ENCODE results near the gene CALU.

GRCh38 chr7:128692623-128693270, 46.4 kb upstream of the CALU start:
- no peak for TF ChIP-seq CTCF (conservative IDR thresholded peaks at IDR 0.05; ENCODE audit: low read depth in 2 of 2)
- no peak for TF ChIP-seq POLR2AphosphoS5 (IDR thresholded peaks at IDR 0.05; ENCODE audit: low read depth)
- TF ChIP-seq EZH2 (IDR thresholded peaks at IDR 0.05; ENCODE audit: low read depth, unreplicated experiment): no peak
- TF ChIP-seq ZNF114 (CRISPR knock-in tag; IDR thresholded peaks at IDR 0.05): no peak
- TF ChIP-seq ZNF331 (CRISPR knock-in tag; IDR thresholded peaks at IDR 0.05; ENCODE audit: low read depth): no peak
- TF ChIP-seq CREB1 (CRISPR knock-in tag; IDR thresholded peaks at IDR 0.05; ENCODE audit: low read depth): no peak
- no peak for TF ChIP-seq EZH2phosphoT487 (IDR thresholded peaks at IDR 0.05; ENCODE audit: unreplicated experiment)
- TF ChIP-seq REST (IDR thresholded peaks at IDR 0.05; ENCODE audit: unreplicated experiment): no peak
- TF ChIP-seq STAT1 (IDR thresholded peaks at IDR 0.05; ENCODE audit: unreplicated experiment): no peak
- TF ChIP-seq NANOG (IDR thresholded peaks at IDR 0.05; ENCODE audit: borderline replicate concordance): no peak
- no peak for TF ChIP-seq ETS1 (IDR thresholded peaks at IDR 0.05)
- TF ChIP-seq JUNB (IDR thresholded peaks at IDR 0.05; ENCODE audit: unreplicated experiment): no peak
- no peak for TF ChIP-seq ZNF462 (CRISPR knock-in tag; IDR thresholded peaks at IDR 0.05)

Measured in GM23338 (cell line).